Breast epithelium (tissue), 4 donors: ENCODE data around the gene SLC35F4. TPM values are rescaled to one million over a fixed set of nuclear protein-coding genes. Genes with fewer than 3 reads are reported as not detected.

Experiments used
- DNase-seq, 2 donors: peaks; one replicate each; pipeline ENCODE4 v3.0.0-alpha.2; 2019; ENCODE audit warnings: low spot score in 2 of 2
- H3K27ac ChIP-seq, 2 donors: fragments of 200-600 bp; sonication (generic) in 1 of 2; one replicate each; pipeline ENCODE4 v1.5.1; 2016 to 2019; ENCODE audit warnings: mild to moderate bottlenecking in 1 of 2
- H3K27me3 ChIP-seq, 2 donors: fragments of 200-600 bp; sonication (generic) in 1 of 2; one replicate each; pipeline versions ENCODE4 v1.5.1 to v1.6.0; 2017 to 2019; ENCODE audit warnings: control low read depth in 1 of 2, mild to moderate bottlenecking in 1 of 2
- H3K36me3 ChIP-seq: fragments of 200-600 bp; one replicate; pipeline ENCODE4 v1.5.1; 2019
- H3K4me1 ChIP-seq, 2 donors: fragments of 200-600 bp; sonication (generic); one replicate each; pipeline ENCODE4 v1.5.1; 2016 to 2019; ENCODE audit warnings: control low read depth in 1 of 2
- H3K4me3 ChIP-seq, 3 donors: fragments of 200-600 bp; sonication (generic); 1 replicate in 2 of 3; 2 replicates in 1 of 3; pipeline ENCODE4 v1.5.1; 2016 to 2019; ENCODE audit warnings: mild to moderate bottlenecking in 3 of 3, moderate library complexity in 2 of 3
- H3K9me3 ChIP-seq, 2 donors: fragments of 200-600 bp; sonication (generic) in 1 of 2; one replicate each; pipeline ENCODE4 v1.5.1; 2016 to 2019; ENCODE audit warnings: control low read depth in 1 of 2
- POLR2A ChIP-seq: fragments of 450-650 bp; IDR thresholded peaks from one replicate; pipeline ENCODE4 v1.6.1; 2016; ENCODE audit warnings: antibody characterized with exemption, mild to moderate bottlenecking, moderate library complexity
- POLR2AphosphoS5 ChIP-seq, 3 donors: sonication (generic); formaldehyde crosslinking; IDR thresholded peaks; one replicate each; pipeline ENCODE4 v1.6.1; 2017; ENCODE audit warnings: antibody characterized with exemption in 3 of 3
- intact Hi-C: fragments of 100-400 bp; cut with DNase I; formaldehyde crosslinking; loops from one replicate; pipeline ENCODE4 v1.15.1; 2023; ENCODE audit warnings: low total_unique reads
- total RNA-seq, 3 donors: library from RNA; depleted of rRNA; stranded (reverse); fragments of >200 nt; gene quantifications; one replicate each; pipeline ENCODE4 v1.1.0, GENCODE V29; 2016
- TF ChIP-seq, protein P1 (sequence below), 3 donors: fragments of 450-650 bp; IDR thresholded peaks; one replicate each; pipeline ENCODE4 v1.5.1; 2016 to 2017; ENCODE audit warnings: antibody characterized with exemption in 3 of 3, mild to moderate bottlenecking in 3 of 3, moderate library complexity in 3 of 3

The SLC35F4 gene
- total RNA-seq, 3 donors from 2014 or later: not detected

DNA sequence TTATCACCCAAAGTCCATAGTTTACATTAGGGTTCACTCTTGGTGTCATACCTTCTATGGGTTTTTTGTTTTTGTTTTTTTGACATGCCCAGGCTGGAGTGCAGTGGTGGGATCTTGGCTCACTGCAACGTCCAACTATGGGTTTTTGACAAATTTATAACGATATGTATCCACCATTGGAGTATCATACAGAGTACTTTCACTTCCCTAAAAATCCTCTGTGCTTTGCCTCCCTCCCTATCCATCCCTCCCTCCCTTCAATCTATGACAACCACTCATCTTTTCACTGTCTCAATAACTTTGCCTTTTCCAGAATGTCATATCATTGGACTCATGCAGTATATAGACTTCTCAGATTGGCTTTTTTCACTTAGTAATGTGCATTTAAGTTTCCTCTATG is 233.2 kb downstream of the SLC35F4 start:
- no peaks in the 10 kb centered on the region for H3K36me3 ChIP-seq
- H3K27me3 ChIP-seq: no peaks in the 10 kb centered on the region
- intact Hi-C loops: no loop called here
- H3K27ac ChIP-seq: no peak overlapping the region
- TF ChIP-seq POLR2A (no peak), POLR2AphosphoS5 (IDR thresholded peaks at IDR 0.05) (no peak)
- TF ChIP-seq, protein P1, sequence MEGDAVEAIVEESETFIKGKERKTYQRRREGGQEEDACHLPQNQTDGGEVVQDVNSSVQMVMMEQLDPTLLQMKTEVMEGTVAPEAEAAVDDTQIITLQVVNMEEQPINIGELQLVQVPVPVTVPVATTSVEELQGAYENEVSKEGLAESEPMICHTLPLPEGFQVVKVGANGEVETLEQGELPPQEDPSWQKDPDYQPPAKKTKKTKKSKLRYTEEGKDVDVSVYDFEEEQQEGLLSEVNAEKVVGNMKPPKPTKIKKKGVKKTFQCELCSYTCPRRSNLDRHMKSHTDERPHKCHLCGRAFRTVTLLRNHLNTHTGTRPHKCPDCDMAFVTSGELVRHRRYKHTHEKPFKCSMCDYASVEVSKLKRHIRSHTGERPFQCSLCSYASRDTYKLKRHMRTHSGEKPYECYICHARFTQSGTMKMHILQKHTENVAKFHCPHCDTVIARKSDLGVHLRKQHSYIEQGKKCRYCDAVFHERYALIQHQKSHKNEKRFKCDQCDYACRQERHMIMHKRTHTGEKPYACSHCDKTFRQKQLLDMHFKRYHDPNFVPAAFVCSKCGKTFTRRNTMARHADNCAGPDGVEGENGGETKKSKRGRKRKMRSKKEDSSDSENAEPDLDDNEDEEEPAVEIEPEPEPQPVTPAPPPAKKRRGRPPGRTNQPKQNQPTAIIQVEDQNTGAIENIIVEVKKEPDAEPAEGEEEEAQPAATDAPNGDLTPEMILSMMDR (IDR thresholded peaks at IDR 0.05): no peak
- DNase-seq: no peak
- no peaks in the 10 kb centered on the region for H3K4me1 ChIP-seq
- H3K9me3 ChIP-seq: no peaks in the 10 kb centered on the region
- no peak overlapping the region for H3K4me3 ChIP-seq

DNA sequence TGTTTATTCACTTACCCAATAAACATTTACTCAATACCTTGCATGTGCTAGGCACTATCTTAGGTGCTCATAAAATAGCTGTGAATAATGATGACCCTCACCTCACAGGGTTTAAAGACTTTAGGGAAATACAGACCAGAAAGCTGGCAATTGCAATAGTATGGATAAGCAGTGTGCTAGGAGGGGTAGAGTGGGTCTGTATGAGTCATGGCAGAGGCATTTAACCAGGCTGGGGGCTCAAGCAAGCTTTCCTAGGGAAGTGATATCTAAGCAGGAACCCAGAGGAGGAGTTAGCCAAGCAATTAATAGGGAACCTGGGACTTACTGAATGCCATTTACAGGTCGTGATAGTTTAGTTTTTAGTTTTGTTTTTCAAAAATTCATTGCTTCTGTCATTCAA is 248.4 kb downstream of the SLC35F4 start:
- Histone ChIP-seq H3K9me3 (peaks cover 0 to 8% of the 10 kb centered on the region in 2 donors), H3K36me3 (no peaks in the 10 kb centered on the region), H3K4me1 (no peaks in the 10 kb centered on the region), H3K27ac (no peak overlapping the region), H3K27me3 (no peaks in the 10 kb centered on the region), H3K4me3 (no peak overlapping the region)
- intact Hi-C loops: no loop called here
- no peak for DNase-seq
- TF ChIP-seq, protein P1 (IDR thresholded peaks at IDR 0.05): no peak
- TF ChIP-seq POLR2AphosphoS5 (IDR thresholded peaks at IDR 0.05) (no peak), POLR2A (no peak)

DNA sequence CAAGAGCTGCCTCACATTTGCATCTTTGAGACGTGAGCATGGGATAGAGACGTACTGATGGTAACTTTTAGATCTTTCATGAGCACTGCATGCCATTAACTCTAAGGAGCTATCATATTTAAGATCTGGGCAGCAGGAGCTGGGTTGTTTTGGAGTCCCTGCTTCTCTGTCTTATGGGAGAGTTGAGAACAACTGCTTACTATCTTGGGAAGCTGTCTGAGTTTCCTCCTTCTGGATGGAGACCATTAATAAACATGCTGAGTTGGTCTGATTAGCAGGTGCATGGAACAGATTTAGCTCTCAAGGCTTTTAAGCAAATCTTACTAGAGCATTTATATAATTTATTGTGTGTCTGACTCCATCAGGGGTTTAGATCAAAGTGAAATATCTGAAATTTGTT is 252.9 kb downstream of the SLC35F4 start:
- no peak for DNase-seq
- intact Hi-C loops: no loop called here
- no peaks in the 10 kb centered on the region for H3K36me3 ChIP-seq
- no peaks in the 10 kb centered on the region for H3K9me3 ChIP-seq
- no peak overlapping the region for H3K4me3 ChIP-seq
- H3K4me1 ChIP-seq: no peaks in the 10 kb centered on the region
- H3K27me3 ChIP-seq: no peaks in the 10 kb centered on the region
- TF ChIP-seq, protein P1 (IDR thresholded peaks at IDR 0.05): no peak
- TF ChIP-seq POLR2A (no peak), POLR2AphosphoS5 (IDR thresholded peaks at IDR 0.05) (no peak)
- no peak overlapping the region for H3K27ac ChIP-seq

DNA sequence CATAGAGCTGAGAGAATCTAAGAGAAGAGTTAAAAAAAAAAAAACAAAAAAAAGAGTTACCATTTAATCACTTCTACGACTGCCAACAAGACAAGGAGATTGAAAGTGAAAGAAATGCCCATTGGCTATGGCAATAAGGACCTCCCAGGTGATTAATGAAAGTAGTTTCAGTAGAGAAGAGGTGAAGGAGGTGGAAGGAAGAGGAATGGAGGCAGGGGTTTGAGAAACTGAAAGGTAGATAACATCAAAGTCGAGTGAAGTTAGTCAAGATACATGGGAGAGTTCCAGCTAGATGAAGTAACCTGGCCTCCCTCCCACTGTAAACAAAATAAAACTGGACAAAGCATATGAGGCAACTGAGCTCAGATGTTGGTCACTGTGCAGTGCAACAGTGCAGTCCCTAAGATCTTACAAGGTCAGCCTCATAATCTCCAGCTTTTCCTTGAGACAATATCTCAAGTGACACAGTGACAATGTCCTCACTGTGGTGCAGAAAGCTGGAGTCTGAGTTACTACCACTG is 254.3 kb downstream of the SLC35F4 start:
- intact Hi-C loops: no loop called here
- no peak for DNase-seq
- H3K27me3 ChIP-seq: no peaks in the 10 kb centered on the region
- no peak overlapping the region for H3K27ac ChIP-seq
- no peak for TF ChIP-seq POLR2AphosphoS5 (IDR thresholded peaks at IDR 0.05)
- TF ChIP-seq, protein P1 (IDR thresholded peaks at IDR 0.05): no peak
- no peak for TF ChIP-seq POLR2A
- H3K4me3 ChIP-seq: no peak overlapping the region
- H3K4me1 ChIP-seq: no peaks in the 10 kb centered on the region
- no peaks in the 10 kb centered on the region for H3K9me3 ChIP-seq
- H3K36me3 ChIP-seq: no peaks in the 10 kb centered on the region

DNA sequence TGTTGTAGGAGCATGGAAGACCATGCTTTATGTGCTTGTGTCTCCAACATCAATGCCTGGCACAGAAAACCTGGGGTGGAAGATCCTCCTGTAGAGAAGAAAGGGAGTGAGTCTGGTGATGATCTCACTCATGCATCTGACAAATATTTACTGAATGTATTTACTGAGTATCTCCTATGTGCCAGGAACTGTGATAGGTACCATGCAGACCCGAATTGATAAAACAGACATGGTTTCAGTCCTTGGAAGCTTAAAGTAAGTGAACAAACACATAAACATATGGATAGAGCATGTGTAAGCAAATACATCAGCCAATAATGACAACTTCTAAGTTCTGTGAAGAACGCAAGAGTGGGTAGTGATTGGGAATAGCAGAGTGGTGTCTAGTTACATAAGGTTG is 255.3 kb downstream of the SLC35F4 start:
- H3K36me3 ChIP-seq: no peaks in the 10 kb centered on the region
- TF ChIP-seq, protein P1 (IDR thresholded peaks at IDR 0.05): no peak
- TF ChIP-seq POLR2AphosphoS5 (IDR thresholded peaks at IDR 0.05): no peak
- TF ChIP-seq POLR2A: no peak
- H3K27me3 ChIP-seq: no peaks in the 10 kb centered on the region
- H3K9me3 ChIP-seq: no peaks in the 10 kb centered on the region
- H3K27ac ChIP-seq: no peak overlapping the region
- no peak for DNase-seq
- no peaks in the 10 kb centered on the region for H3K4me1 ChIP-seq
- intact Hi-C loops: no loop called here
- H3K4me3 ChIP-seq: no peak overlapping the region
